HG03432 (cell line): ENCODE measurements around the gene CACNA1E.

Source experiments
- ATAC-seq: cut with Tn5 transposase; IDR thresholded peaks from one replicate; pipeline ENCODE4 v1.9.1; 2021; ENCODE audit warnings: mild to moderate bottlenecking, moderate library complexity; ENCODE audit not compliant: unreplicated experiment

The CACNA1E gene

DNA sequence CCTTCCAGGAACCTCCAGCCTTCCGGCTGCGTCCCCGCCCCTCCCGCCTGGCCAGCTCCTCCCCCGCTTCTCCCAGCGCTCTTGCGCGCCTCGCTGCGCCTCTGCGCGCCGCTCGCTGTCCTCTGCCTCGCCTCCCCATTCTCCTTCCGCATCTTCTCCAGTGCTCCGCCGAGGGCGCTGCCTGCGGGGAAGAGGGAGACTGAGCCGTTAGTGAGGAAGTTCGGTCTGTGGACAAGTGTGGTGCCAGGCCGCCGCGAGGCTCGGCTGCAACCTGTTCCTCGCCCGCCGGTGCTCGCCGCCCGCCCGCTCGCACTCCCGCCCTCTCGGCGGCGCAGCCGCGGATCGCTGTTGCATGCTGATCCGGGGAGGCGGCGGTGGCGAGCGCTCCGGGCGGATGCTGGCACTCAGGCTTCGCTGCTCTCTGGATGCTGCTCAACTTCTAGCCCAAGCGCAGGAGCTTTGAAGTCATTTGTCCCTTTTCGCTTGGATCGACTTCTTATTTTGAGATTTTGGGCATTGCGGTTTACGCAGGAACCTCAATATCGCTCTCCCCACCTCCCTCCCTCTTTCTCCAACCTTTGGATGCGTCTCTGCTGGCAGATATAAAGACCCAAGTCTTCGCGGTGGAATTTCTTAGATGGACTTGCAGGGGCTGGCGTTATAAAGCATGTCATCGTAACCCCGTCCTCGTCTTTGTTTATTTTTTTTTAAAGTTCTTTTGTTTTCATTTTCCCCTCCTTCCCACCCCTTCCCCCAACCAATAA, 614 bp upstream of the CACNA1E start:
- peak; percentile 59 for ATAC-seq

DNA sequence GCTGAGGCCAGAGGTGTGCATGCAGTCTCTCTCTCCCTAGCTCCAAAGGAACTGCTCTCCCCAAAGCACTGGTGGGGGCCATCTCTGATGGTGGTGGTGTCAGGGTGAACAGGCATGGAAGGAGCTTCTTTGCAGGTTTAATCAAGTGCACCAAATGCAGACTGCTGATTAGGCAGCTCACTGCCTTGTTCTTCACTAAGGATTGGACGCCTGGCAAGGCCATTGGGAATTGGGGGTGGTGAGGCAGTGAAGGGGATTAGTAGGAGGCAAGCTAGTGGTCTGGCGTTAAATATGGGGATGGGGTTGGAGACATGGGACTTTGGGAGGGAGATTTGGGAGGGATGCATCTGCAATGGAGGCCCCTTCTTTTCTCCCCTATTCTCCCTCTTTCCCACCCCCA, 1.5 kb downstream of the CACNA1E start:
- ATAC-seq, result no peak

DNA sequence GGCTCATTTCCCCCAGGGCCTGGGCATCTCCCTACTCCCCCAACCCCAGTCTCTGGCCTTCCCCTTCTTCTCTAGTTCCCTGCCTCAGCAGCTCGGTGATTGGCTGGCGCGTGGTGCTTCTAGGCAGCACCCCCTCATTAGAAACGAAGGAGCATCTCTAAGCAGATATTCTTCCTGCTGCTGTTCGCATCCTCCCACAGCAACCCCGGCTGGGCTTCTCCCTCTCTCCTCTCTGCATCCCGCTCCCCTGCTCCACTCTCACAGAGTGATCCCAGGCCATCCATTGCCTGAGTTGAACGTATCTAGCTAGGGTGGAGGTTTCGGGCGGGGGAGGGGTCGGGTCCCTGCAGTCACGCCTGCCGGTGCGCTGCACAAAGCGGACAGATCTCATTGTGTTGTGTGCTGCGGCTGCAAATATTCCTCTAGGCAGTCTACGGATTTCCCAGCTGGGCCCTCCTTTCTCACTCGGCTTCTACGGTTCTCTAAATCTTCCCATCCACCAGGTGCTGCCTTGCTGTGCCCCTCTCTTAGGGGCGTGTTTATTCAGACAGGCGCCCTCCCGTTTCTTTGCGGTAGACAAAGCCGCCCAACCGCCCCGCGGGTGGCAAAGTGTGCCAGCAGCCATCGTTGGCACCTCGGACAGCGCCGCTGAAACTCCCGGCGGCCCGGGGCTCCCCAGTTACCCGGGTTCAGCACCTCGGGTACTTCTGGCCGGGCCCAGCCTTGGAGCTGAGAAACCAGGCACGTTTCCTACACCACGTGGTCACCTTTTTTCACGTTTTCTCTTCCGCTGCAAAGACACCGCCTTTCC, 2.2 kb downstream of the CACNA1E start:
- ATAC-seq, result peak; percentile 45

DNA sequence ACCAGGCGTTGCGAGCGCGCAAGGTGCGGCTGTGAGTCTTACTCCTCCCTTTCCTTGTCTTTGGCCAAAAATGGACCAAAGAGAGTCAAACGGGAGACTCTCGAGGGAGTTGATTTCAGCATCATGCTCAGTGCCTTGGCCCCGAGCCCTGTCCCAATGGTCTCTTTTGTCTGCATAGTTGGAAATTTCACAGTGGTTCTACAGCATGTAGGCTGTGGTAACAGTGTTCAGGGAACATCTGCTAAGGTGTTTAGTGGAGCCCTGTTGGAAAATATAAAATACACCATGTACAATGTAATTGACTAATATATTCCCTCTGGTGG, 2.7 kb downstream of the CACNA1E start:
- no peak for ATAC-seq

DNA sequence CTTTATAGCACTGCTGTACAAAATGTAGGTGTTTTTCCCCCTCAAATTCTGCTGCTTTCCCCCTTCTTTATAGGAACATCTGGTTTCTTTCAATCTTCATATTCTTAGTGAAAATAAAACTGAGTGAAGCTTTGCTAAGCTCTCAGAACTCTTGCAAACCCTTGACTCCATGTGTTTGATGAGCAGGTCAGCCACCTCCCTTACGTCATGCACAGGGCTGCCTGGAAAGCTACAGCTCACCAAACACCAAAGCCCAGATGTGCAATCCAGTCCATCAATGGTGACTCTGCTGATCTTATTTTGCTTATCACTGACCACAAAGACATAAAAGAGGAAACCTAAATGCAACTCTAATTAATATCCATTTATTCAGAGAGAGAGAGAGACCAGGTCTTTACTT, 5.5 kb downstream of the CACNA1E start:
- no peak for ATAC-seq

DNA sequence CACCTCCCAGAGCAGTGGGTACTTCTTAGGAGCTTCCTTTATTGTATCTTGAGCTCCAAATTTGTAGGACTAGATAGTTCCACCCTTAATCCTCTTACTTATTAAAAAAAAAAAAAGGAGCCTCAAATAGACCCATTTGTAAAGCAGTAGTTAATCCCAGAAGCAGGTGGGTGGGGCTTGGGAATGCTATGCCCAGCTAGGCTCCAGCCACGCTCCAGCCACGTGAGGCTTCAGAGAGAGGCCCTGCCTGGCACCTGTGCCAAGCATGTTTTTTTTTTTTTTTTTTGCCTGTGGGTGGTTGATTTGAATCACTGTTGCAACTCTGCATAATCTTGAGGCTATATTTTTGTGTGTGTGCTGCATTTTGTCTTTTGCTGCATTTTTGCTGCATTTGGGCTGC, 7.0 kb downstream of the CACNA1E start:
- ATAC-seq, result no peak

DNA sequence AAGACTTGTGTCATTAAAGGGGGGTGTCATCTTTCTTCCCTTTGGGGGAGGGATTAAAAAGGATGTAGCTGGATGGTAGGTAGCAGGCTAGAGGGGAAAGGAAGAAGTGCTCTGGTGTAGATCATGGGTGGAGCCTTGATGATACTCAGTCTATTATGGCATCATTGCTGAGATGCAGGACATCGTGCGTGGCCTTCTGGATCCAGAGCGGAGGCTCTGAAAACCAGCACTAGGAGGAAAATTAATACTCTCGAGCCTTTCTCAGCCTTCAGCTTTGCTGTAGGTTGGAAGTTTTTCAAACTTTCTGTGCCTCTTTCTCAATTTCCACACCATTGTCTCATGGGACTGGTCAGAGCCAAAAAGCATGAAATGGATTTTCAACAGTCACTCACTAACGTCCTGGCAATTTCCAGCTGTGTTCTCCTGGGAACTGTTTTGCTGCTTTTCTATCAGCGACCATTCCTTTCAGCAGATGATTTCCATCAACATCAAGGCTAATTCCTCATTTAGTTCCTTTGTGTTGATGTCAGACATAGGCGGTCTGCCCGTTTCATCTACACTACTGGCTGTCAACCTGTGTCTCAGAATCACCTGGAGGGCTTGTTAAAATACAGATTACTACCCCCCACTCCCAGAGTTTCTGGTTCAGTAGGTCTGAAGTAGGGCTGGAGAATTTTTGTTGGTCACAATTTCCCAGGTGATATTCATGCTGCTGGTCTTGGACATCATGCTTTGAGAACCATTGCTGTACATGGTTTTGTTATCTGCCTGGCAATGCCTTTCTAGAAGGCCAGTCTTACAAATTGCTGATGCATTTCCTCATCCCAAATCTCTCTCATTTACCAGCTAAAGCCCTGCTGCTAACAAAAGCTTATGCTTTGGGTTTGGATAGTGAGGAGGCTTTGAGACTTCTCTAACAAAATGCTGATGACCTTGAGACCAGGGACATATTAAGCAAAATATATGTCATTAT, 7.7 kb downstream of the CACNA1E start:
- no peak for ATAC-seq

DNA sequence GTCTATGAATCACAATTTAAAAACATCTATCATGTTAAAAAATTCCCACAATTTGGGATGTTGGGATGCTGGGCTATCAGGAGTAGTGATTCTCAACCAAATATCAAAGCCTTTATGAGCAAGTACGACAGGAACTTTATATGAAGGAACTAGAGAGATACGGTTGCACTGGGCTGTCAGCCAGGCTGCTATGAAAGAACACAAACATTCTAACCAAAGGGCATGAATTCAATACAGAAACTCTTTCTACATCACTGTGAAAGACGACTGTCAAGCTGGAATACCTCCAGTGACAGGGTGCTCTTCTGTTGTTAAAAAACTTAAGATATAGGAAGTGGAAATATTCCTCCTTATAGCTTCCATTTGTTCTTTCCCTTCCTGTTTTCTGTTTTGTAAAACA, 9.8 kb downstream of the CACNA1E start:
- no peak for ATAC-seq

DNA sequence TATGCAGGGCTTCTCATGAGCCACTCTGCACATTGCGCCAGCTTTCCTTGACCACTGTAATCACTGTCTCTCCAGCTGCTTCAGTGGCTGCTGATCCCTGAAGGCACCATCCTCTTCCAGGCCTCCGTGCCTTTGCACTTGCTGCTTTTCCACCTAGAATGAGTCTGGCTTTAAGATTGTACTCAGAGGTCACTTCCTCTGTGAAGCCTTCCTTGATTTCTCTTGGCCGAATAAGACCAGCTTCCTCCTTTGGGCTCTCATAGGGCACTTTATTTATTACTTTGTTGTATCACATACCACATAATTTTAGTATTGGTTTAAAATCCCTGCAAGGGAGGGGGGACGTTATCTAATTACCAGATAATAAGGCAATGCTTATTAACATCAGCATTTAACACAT, 10.6 kb downstream of the CACNA1E start:
- ATAC-seq, result no peak

DNA sequence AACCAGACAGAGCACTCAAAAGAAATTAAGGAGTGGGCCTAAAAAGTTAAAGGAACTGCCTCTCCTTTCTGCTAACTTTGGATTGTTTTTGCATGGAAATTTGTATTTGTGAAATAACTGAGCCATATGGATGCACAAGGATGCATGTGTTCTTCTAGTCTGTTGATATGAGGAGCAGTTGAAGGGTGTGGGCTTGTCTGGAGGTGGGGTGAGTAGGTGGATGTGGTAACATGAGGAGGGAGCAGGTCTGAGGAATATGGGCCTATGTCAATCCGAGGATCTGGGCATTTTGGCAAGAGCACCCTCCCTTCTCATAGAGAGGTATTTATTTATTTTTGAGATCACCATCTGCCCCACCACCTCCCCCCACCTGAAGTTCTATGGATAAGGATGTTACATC, 13.4 kb downstream of the CACNA1E start:
- no peak for ATAC-seq

DNA sequence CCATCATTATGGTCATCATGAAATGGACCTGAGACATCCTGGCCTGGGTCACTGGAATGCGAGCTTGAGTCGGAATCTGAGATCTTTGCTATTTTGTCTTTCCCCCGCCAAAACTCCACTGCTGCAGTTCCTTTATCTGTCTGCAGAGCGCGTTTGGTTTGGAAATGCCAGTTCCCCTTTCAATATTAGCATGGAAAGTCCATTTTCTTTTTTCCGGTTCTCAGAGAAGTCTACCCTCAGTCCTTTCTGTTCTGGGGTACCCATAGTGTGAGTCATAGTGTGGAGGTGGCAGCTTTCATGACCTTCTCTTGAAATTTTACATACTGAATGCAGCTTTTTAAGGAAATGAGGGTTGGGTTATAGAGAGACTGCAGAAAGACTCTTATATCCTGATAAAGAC, 14.6 kb downstream of the CACNA1E start:
- ATAC-seq, result peak; percentile 51

DNA sequence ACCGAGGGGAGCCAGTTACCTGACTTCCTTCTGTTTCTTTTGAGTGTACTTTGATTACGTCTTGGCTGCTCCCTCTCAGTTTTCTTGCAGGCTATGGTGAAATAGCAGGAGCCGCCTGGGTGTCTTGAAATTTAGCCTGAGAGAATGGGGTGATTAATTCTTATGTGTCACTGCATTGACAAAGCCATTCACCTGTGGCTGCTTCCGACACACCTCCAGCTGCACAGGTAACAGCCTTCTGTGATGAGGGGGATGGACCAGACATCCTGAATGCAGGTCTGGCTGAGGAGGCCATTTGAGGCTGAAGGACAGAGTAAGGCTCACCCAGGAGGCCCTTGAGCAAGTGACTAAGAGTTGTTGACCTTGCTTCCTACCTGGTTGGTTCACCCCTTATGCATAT, 16.5 kb downstream of the CACNA1E start:
- no peak for ATAC-seq

DNA sequence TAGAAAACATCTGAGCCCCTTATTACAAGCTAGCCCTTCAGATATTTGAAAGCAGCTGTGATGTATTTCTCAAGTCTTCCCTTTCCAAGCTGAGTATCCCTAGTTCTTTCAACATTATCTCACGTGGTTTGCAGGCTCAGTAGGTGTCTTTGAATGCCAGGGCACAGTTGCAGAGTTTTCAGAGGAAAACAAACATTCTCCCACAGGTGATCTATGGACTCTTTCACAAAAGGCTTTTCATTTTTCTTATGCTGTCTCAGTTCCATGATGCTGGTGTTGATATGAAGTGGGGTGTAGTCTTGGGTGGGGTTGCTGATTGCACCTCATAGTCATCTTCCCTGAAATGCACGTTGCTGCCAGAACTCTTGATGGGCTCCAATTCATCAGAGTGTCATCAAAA, 17.3 kb downstream of the CACNA1E start:
- no peak for ATAC-seq

DNA sequence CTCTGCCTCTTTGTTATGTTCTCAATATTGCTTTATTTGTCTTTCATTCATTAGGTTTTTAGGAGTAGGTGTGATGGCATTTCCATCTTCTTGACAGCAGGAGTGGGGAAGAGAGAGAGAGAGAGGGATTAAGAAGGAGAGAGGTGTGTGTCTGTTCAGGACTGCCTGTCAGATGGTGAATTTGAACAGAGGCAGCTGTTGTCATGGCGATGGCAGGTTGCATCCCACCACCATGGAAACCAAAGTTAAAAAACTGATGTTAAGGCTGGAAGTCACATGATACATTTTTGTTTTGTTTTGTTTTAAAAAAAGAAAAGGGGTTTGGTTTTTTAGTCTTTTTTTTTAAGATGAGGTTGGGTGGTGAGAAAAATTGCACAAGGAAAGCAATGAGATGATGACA, 18.3 kb downstream of the CACNA1E start:
- no peak for ATAC-seq

DNA sequence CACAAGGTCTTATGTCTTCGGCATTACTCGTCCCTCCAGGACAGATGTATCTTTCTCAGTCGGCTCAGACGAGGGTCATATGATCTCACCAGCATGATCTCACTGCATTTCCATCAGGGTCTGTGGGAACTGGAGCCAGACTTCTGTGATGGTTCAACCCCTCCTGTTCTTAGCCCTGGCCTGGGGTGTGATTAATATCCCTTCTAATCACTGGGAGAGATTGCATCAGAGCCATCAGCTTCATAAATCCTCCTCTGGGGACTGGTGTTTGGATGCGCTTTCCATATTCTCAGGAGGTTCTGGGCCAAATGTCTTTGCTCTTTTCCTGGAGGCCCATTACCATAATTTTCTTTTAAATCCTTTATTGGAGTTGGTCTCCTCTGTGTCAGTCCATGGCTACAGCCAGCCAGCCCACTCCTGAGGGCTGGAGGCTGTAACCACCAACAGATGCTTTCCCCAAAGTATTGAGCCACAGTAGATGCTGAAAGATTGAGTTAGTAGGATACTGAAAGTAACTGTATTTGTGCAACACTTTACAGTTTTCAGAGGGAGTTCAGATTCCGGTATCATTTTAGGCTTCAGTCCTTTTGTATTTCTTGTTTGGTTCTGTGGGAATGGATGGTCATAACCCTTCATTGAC, 20.0 kb downstream of the CACNA1E start:
- no peak for ATAC-seq

DNA sequence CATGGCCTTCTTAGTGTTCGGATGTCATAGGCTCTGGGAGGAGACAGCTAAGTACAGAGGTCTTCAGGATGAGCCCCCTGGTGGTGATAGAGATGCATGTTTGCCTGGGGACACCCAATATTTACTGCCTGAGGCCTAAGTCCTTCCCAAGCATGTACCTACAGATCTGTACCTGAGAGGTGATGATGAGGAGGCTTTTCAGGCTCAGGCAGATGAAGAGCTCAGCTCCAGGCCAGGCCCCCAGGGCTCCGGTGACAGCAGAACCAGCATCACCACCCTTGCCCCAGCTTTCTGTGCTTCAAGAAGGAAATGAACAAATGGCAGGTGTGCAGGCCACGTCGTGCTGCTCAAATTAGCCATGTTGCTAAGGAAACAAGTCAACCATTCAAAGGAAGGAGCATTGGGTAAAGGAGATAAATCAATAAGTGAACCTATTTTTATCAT, 21.1 kb downstream of the CACNA1E start:
- peak; percentile 46 for ATAC-seq

DNA sequence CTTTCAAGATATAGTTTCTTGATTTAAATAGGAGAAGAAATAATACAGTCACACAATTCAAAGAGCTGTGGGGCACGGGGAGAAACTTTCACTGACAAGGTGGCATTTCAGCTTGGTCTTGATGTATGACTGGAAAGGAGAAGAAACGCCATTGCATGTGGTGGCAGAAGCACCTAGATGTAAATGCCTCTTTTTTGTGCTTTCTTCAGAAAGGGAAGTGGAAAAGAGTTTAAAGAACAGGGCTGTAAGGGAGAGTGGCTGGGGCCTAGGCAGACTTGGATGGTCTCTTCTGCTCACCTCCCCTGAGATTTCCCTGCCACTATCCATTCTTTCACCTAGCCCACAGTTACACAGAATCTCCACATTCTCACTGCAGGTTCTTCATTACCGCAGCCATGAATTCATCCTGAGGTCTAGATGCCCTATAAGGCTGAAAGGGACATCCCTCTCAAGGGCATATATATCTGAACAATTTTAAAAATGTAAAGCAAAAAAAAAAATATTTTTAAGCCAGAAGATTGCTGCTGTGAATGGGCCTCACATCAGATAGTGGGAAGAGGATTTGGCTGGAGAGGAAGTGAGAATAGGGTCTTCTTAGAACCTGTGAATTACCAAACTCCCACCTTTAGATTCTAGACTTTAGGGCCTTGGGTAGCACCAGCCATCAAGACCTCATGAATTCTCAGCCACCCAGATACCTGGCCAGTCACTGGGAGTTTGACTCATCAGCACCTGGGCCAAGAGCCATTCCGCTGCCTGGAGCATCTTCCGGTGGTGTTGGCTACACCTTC, 23.4 kb downstream of the CACNA1E start:
- no peak for ATAC-seq

DNA sequence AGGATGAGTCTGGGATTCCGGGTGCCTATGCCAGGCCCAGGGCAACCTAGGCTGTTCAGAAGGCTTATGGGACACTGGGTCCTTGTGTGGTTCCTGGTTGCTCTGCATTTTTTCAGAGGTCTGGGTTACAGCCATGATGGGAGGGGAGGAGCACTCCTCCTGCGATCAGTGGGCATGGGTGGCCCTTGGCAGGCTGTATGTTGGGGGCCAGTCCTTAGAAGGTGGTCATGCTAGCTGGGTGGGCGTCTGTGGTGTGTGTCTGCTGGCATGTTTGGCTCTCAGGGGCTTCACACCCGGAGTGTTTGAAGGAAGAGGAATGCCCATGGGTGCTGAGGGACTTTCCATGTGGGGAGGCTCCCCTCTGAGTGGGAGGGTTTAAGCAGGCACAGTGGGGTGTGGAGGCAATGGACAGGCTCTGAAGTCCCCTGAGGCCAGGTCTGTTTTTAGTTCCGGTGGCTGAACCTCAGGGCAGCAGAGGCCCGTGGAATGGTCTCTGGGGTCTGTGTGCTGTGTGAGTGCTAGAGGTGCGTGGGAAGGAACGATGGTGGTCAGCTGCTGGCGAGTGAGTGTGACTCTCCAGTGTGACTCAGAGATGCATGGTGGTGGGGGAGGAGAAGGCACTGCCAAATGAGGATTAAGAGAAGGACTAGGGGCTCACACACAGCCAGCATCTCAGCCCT, 25.3 kb downstream of the CACNA1E start:
- peak; percentile 35 for ATAC-seq

DNA sequence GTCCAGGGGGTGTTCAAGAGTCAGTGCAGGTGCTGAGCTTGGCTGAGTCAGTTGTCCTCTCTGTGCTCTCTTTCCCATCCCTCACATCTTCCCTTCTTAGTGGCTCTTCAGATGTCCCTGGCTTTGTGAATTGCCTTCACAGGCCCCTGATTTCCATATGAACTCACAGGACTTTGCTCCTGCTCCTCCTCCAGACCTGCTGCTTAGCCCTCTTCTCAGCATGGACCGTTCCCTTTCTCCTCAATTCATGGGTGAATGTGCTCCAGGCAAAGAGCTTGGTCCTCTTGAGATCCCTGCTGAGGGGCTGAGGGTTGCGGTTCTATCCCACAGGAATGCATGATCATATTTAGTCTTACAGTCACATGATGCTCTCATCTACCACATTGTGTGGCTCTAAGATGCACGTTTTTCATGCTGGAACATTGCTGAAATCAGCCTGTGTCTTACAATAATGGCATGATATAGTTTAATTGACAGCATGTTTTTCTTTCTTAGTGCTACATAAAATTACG, 30.5 kb downstream of the CACNA1E start:
- ATAC-seq, result peak; percentile 3
